Left cardiac atrium (tissue), 2 donors: ENCODE results near the gene CPLX3. TPM values are rescaled to one million over a fixed set of nuclear protein-coding genes. Genes with fewer than 3 reads are reported as not detected.

Experiments used
- microRNA-seq, 2 donors: library from miRNA; unstranded; fragments of <30 nt; microRNA quantifications; one replicate each; pipeline ENCODE4 v1.2.0, GENCODE V29; 2020
- total RNA-seq, 2 donors: library from RNA; stranded (reverse); fragmentation: NEBNext Ultra II Directional; extraction: Animal tissue kit (Norgen Biotek cat#: 25700); gene quantifications; one replicate each; pipeline ENCODE4 v1.2.1, GENCODE V29; 2021
- donor health status: DM: no; HTN: yes; CAD: no; lungs with severe emphysema.
- donor health status: DM: yes; HTN: yes; CAD: no.

The CPLX3 gene
- total RNA-seq, 2 donors from 2014 or later: 11.0 to 24.5 TPM

Small RNAs within 50 kb of the gene (microRNA-seq; reads per million reads assigned to microRNA genes)
- gene MIR4513: 0 reads per million in 2 donors
- gene MIR6882: 2.2 to 3.4 reads per million in 2 donors

Other genes starting within 250 kb of the CPLX3 start
- gene CLK3, start 210.8 kb upstream of the CPLX3 start, total RNA-seq: 10 to 100 TPM; 44.2 to 44.3 TPM
- gene EDC3, start 130.6 kb upstream of the CPLX3 start, total RNA-seq: 10 to 100 TPM; 19.7 to 19.8 TPM
- under 1 TPM; 0.16 to 0.32 TPM for gene CYP1A1, start 101.1 kb upstream of the CPLX3 start, total RNA-seq
- gene CYP1A2, start 77.8 kb upstream of the CPLX3 start, total RNA-seq: under 1 TPM in 1 of 2 donors, not detected in 1; 0.12 TPM
- gene CSK, start 44.5 kb upstream of the CPLX3 start, total RNA-seq: 10 to 100 TPM; 49.7 to 59.2 TPM
- gene LMAN1L, start 13.8 kb upstream of the CPLX3 start, total RNA-seq: 100 to 1,000 TPM in 1 of 2 donors, 10 to 100 TPM in 1; 72.9 to 110 TPM
- 10 to 100 TPM; 35.3 to 41.4 TPM for gene ULK3, start 16.5 kb downstream of the CPLX3 start, total RNA-seq
- gene SCAMP2, start 46.7 kb downstream of the CPLX3 start, total RNA-seq: 10 to 100 TPM; 63.4 to 65.2 TPM
- 10 to 100 TPM; 37.6 to 42.1 TPM for gene MPI, start 63.4 kb downstream of the CPLX3 start, total RNA-seq
- 100 to 1,000 TPM in 1 of 2 donors, 10 to 100 TPM in 1; 91.2 to 117 TPM for gene FAM219B, start 80.2 kb downstream of the CPLX3 start, total RNA-seq
- gene COX5A, start 111.4 kb downstream of the CPLX3 start, total RNA-seq: 100 to 1,000 TPM; 817 to 989 TPM
- gene RPP25, start 130.1 kb downstream of the CPLX3 start, total RNA-seq: 1 to 10 TPM; 6.3 to 6.6 TPM
- 1 to 10 TPM; 4.5 to 5.7 TPM for gene SCAMP5, start 168.9 kb downstream of the CPLX3 start, total RNA-seq
- gene PPCDC, start 197.0 kb downstream of the CPLX3 start, total RNA-seq: 1 to 10 TPM; 5.9 to 6.8 TPM